ENCODE data around the gene SPECC1L.
"Not testable (repeated sequence)": the region's sequence is repeated elsewhere in the genome, so short reads cannot be mapped to it uniquely, and the experiment has no call there.

SPECC1L gene

GRCh38 chr22:24245584-24246561 lies 24.8 kb upstream of the SPECC1L start:
- DNase-seq (ENCODE audit: low spot score), result not testable (repeated sequence)

- DNase-seq (ENCODE audit: low spot score), result no peak
Measured at GRCh38 chr22:24247011-24247507, 23.6 kb upstream of the SPECC1L start.

- DNase-seq (ENCODE audit: low spot score), result peak; percentile 72
Measured at GRCh38 chr22:24247564-24248344, 22.9 kb upstream of the SPECC1L start.

- DNase-seq (ENCODE audit: low spot score), result not testable (repeated sequence)
Measured at GRCh38 chr22:24248611-24249010, 22.0 kb upstream of the SPECC1L start.

GRCh38 chr22:24249413-24249812 lies 21.2 kb upstream of the SPECC1L start:
- DNase-seq (ENCODE audit: low spot score), result not testable (repeated sequence)

- DNase-seq (ENCODE audit: low spot score), result not testable (repeated sequence)
Measured at GRCh38 chr22:24251286-24251685, 19.3 kb upstream of the SPECC1L start.

- DNase-seq (ENCODE audit: low spot score), result not testable (repeated sequence)
Measured at GRCh38 chr22:24253126-24253525, 17.5 kb upstream of the SPECC1L start.

- DNase-seq (ENCODE audit: low spot score), result not testable (repeated sequence)
Measured at GRCh38 chr22:24256136-24256535, 14.5 kb upstream of the SPECC1L start.

GRCh38 chr22:24256736-24257135 lies 13.9 kb upstream of the SPECC1L start:
- not testable (repeated sequence) for DNase-seq (ENCODE audit: low spot score)

GRCh38 chr22:24259459-24259858 lies 11.2 kb upstream of the SPECC1L start:
- peak; percentile 71 for DNase-seq (ENCODE audit: low spot score)

- DNase-seq (ENCODE audit: low spot score), result not testable (repeated sequence)
Measured at GRCh38 chr22:24262185-24262749, 8.4 kb upstream of the SPECC1L start.

- DNase-seq (ENCODE audit: low spot score), result not testable (repeated sequence)
Measured at GRCh38 chr22:24263479-24263878, 7.2 kb upstream of the SPECC1L start.

- DNase-seq (ENCODE audit: low spot score), result peak; percentile 64
Measured at GRCh38 chr22:24264329-24264896, 6.2 kb upstream of the SPECC1L start.

- no peak for DNase-seq (ENCODE audit: low spot score)
Measured at GRCh38 chr22:24265734-24266133, 4.9 kb upstream of the SPECC1L start.

GRCh38 chr22:24266495-24266894 lies 4.1 kb upstream of the SPECC1L start:
- DNase-seq (ENCODE audit: low spot score), result not testable (repeated sequence)

GRCh38 chr22:24271386-24271854 lies 789 bp downstream of the SPECC1L start:
- DNase-seq (ENCODE audit: low spot score), result peak; percentile 48

GRCh38 chr22:24273031-24273430 lies 2.4 kb downstream of the SPECC1L start:
- DNase-seq (ENCODE audit: low spot score), result not testable (repeated sequence)

GRCh38 chr22:24273906-24274305 lies 3.3 kb downstream of the SPECC1L start:
- not testable (repeated sequence) for DNase-seq (ENCODE audit: low spot score)

GRCh38 chr22:24274696-24275405 lies 4.2 kb downstream of the SPECC1L start:
- DNase-seq (ENCODE audit: low spot score), result not testable (repeated sequence)

GRCh38 chr22:24280363-24280762 lies 9.7 kb downstream of the SPECC1L start:
- not testable (repeated sequence) for DNase-seq (ENCODE audit: low spot score)

GRCh38 chr22:24282401-24282800 lies 11.8 kb downstream of the SPECC1L start:
- no peak for DNase-seq (ENCODE audit: low spot score)
